ENCODE data around the gene S100A12. TPM values are rescaled to one million over a fixed set of nuclear protein-coding genes. Genes with fewer than 3 reads are reported as not detected.

Gene S100A12
- total RNA-seq, 1 experiment from 2014 or later, result not detected

DNA sequence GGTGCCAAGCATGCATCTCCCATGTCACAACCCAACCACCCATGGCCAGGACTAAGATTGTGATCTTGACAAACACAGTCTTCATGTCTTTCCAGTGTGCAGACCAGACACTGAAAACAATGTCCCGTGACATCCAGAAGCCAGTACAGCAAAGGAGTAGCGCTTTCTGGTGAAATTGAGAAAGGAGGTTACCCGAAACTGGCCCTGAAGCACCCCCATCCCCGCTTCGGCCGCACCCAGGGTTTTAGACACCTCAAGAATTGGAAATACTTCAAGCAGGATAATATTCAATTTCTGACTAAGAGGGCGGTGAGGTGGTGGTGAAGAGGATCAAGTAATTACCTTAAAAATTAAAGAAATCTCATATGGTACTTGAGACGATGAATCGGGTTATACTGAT is 26.0 kb upstream of the S100A12 start:
- TF ChIP-seq, protein P1, sequence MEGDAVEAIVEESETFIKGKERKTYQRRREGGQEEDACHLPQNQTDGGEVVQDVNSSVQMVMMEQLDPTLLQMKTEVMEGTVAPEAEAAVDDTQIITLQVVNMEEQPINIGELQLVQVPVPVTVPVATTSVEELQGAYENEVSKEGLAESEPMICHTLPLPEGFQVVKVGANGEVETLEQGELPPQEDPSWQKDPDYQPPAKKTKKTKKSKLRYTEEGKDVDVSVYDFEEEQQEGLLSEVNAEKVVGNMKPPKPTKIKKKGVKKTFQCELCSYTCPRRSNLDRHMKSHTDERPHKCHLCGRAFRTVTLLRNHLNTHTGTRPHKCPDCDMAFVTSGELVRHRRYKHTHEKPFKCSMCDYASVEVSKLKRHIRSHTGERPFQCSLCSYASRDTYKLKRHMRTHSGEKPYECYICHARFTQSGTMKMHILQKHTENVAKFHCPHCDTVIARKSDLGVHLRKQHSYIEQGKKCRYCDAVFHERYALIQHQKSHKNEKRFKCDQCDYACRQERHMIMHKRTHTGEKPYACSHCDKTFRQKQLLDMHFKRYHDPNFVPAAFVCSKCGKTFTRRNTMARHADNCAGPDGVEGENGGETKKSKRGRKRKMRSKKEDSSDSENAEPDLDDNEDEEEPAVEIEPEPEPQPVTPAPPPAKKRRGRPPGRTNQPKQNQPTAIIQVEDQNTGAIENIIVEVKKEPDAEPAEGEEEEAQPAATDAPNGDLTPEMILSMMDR (conservative IDR thresholded peaks at IDR 0.05), result no peak
- Histone ChIP-seq H2BK5ac (ENCODE audit: insufficient read length, low read length) (no peak overlapping the region), H2BK120ac (ENCODE audit: low read depth, low read length, poor library complexity, severe bottlenecking) (no peak overlapping the region), H3K27me3 (ENCODE audit: insufficient read depth, low read length) (no peaks in the 10 kb centered on the region), H4K5ac (ENCODE audit: insufficient read length, low read depth, low read length) (no peak overlapping the region), H2AFZ (ENCODE audit: low read length) (no peak overlapping the region), H3T11ph (ENCODE audit: low read length) (no peak overlapping the region), H3K23ac (ENCODE audit: insufficient read length, low read depth, low read length) (no peak overlapping the region), H3K4ac (ENCODE audit: low read depth, low read length) (no peak overlapping the region), H2BK12ac (ENCODE audit: insufficient read length, low read depth, low read length) (no peak overlapping the region), H2BK20ac (ENCODE audit: low read depth, low read length, poor library complexity, severe bottlenecking) (no peak overlapping the region), H3K79me1 (ENCODE audit: insufficient read depth, low read depth, low read length, poor library complexity, severe bottlenecking) (no peaks in the 10 kb centered on the region), H4K20me1 (ENCODE audit: control insufficient read depth, insufficient read depth, insufficient read length) (no peaks in the 10 kb centered on the region), H3K56ac (ENCODE audit: insufficient read length, low read depth, low read length) (no peak overlapping the region), H3K9ac (ENCODE audit: extremely low read depth, insufficient read length, low read length) (no peak overlapping the region), H3K79me2 (ENCODE audit: insufficient read depth, low read length) (no peaks in the 10 kb centered on the region), H2BK15ac (ENCODE audit: low read depth, low read length) (no peak overlapping the region), H3K23me2 (ENCODE audit: insufficient read length, low read depth, low read length, poor library complexity, severe bottlenecking) (no peaks in the 10 kb centered on the region), H3K4me1 (ENCODE audit: insufficient read depth, low read length) (peaks cover 3% of the 10 kb centered on the region; the same call in 1 of the 2 replicates), H3K27ac (ENCODE audit: insufficient read length, low read depth, low read length) (no peak overlapping the region), H3K4me2 (ENCODE audit: insufficient read depth, insufficient read length, low read length) (no peak overlapping the region), H3K18ac (ENCODE audit: insufficient read length, low read depth, low read length) (no peak overlapping the region), H2AK5ac (ENCODE audit: insufficient read length, low read length) (no peak overlapping the region), H4K8ac (replicated peaks; ENCODE audit: insufficient read length, low read depth, low read length) (no peak overlapping the region), H4K91ac (ENCODE audit: insufficient read length, low read depth, low read length) (no peak overlapping the region), H3K14ac (ENCODE audit: insufficient read depth, low read length) (no peak overlapping the region), H3K9me3 (ENCODE audit: control insufficient read depth, low read depth, low read length) (no peaks in the 10 kb centered on the region)
- peaks cover 0 to 3% (median 0%) of the 10 kb centered on the region in 3 experiments; a peak in 4 of 7 replicates for H3K36me3 Mint-ChIP-seq (ENCODE audit: insufficient read depth in 1 of 3, low read depth in 3 of 3)
- peaks cover 33% of the 10 kb centered on the region for H3K27me3 Mint-ChIP-seq (ENCODE audit: low read depth)
- H3K9me3 Mint-ChIP-seq, result peaks cover 5 to 6% of the 10 kb centered on the region in 2 experiments
- WGBS (ENCODE audit: extremely low coverage, insufficient read length, low lambda C conversion rate), result no CpG with 5 or more reads among the region's 9 CpGs
- H3K4me3 Mint-ChIP-seq, result no peak overlapping the region
- H3K27ac Mint-ChIP-seq, result no peak overlapping the region
- peaks cover 7 to 22% of the 10 kb centered on the region in 2 experiments; a peak in 3 of 4 replicates for H3K4me1 Mint-ChIP-seq
- DNase-seq, result no peak

Data from H9 (cell line).